Measurements from ENCODE around the gene IRF2BP2. TPM values are rescaled to one million over a fixed set of nuclear protein-coding genes. Genes with fewer than 3 reads are reported as not detected.

The IRF2BP2 gene
- total and polyA plus RNA-seq, 2 of the 13 experiments (the other 11 are each of a cell fraction or from before 2014, with no cell fraction given), result 140 to 147 TPM

- TF ChIP-seq ZNF414 (CRISPR knock-in tag; IDR thresholded peaks at IDR 0.05) (no peak), ZNF646 (CRISPR knock-in tag; IDR thresholded peaks at IDR 0.05) (no peak), PRDM10 (CRISPR knock-in tag; IDR thresholded peaks at IDR 0.05; ENCODE audit: low read depth) (no peak; the same call in 1 of the 2 replicates), ZNF746 (CRISPR knock-in tag; IDR thresholded peaks at IDR 0.05) (no peak), CBFB (CRISPR knock-in tag; IDR thresholded peaks at IDR 0.05) (no peak), ZNF574 (CRISPR knock-in tag; IDR thresholded peaks at IDR 0.05) (no peak), SIN3A (IDR thresholded peaks at IDR 0.05; ENCODE audit: borderline replicate concordance, low read depth, low read length) (no peak), TBP (CRISPR knock-in tag; IDR thresholded peaks at IDR 0.05) (no peak), MEF2D (CRISPR knock-in tag; IDR thresholded peaks at IDR 0.05) (no peak)
- TF ChIP-seq, protein P1, sequence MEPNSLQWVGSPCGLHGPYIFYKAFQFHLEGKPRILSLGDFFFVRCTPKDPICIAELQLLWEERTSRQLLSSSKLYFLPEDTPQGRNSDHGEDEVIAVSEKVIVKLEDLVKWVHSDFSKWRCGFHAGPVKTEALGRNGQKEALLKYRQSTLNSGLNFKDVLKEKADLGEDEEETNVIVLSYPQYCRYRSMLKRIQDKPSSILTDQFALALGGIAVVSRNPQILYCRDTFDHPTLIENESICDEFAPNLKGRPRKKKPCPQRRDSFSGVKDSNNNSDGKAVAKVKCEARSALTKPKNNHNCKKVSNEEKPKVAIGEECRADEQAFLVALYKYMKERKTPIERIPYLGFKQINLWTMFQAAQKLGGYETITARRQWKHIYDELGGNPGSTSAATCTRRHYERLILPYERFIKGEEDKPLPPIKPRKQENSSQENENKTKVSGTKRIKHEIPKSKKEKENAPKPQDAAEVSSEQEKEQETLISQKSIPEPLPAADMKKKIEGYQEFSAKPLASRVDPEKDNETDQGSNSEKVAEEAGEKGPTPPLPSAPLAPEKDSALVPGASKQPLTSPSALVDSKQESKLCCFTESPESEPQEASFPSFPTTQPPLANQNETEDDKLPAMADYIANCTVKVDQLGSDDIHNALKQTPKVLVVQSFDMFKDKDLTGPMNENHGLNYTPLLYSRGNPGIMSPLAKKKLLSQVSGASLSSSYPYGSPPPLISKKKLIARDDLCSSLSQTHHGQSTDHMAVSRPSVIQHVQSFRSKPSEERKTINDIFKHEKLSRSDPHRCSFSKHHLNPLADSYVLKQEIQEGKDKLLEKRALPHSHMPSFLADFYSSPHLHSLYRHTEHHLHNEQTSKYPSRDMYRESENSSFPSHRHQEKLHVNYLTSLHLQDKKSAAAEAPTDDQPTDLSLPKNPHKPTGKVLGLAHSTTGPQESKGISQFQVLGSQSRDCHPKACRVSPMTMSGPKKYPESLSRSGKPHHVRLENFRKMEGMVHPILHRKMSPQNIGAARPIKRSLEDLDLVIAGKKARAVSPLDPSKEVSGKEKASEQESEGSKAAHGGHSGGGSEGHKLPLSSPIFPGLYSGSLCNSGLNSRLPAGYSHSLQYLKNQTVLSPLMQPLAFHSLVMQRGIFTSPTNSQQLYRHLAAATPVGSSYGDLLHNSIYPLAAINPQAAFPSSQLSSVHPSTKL (CRISPR knock-in tag; IDR thresholded peaks at IDR 0.05), result no peak
Measured at GRCh38 chr1:234601301-234602017, 8.5 kb downstream of the IRF2BP2 start (continued).

Measured in HepG2 (cell line).